ENCODE measurements around the gene MYO1C.

Gene MYO1C

GRCh38 chr17:1485423-1486376 is 6.8 kb downstream of the MYO1C start:
- Histone ChIP-seq H3F3A (ENCODE audit: insufficient read depth, low read length) (no peaks in the 10 kb centered on the region), H2AFZ (ENCODE audit: low read length) (no peak overlapping the region), H3K9me3 (ENCODE audit: low read length) (no peaks in the 10 kb centered on the region), H3K9me2 (ENCODE audit: low read depth, low read length) (no peaks in the 10 kb centered on the region), H3K9ac (ENCODE audit: low read length) (peak overlapping the region; percentile 60), H3K4me2 (ENCODE audit: low read length) (peak overlapping the region; percentile 84), H4K20me1 (ENCODE audit: insufficient read depth, low read length) (no peaks in the 10 kb centered on the region), H3K4me3 (ENCODE audit: low read depth, low read length, poor library complexity, severe bottlenecking) (peak overlapping the region; percentile 67), H3K4me1 (ENCODE audit: insufficient read depth, low read length, severe bottlenecking) (peaks cover 49% of the 10 kb centered on the region), H3K27me3 (ENCODE audit: insufficient read depth, low read length) (no peaks in the 10 kb centered on the region), H3K79me2 (ENCODE audit: insufficient read depth, low read length) (no peaks in the 10 kb centered on the region), H3K27ac (ENCODE audit: low read depth, low read length, poor library complexity, severe bottlenecking) (peak overlapping the region; percentile 95), H3K36me3 (ENCODE audit: insufficient read depth, low read length) (peaks cover 9% of the 10 kb centered on the region)
- no peak for TF ChIP-seq EZH2 (IDR thresholded peaks at IDR 0.05; ENCODE audit: borderline replicate concordance, low read length)
- TF ChIP-seq, protein P1, sequence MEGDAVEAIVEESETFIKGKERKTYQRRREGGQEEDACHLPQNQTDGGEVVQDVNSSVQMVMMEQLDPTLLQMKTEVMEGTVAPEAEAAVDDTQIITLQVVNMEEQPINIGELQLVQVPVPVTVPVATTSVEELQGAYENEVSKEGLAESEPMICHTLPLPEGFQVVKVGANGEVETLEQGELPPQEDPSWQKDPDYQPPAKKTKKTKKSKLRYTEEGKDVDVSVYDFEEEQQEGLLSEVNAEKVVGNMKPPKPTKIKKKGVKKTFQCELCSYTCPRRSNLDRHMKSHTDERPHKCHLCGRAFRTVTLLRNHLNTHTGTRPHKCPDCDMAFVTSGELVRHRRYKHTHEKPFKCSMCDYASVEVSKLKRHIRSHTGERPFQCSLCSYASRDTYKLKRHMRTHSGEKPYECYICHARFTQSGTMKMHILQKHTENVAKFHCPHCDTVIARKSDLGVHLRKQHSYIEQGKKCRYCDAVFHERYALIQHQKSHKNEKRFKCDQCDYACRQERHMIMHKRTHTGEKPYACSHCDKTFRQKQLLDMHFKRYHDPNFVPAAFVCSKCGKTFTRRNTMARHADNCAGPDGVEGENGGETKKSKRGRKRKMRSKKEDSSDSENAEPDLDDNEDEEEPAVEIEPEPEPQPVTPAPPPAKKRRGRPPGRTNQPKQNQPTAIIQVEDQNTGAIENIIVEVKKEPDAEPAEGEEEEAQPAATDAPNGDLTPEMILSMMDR (IDR thresholded peaks at IDR 0.05; ENCODE audit: low read length): no peak

- H3K36me3 ChIP-seq (ENCODE audit: insufficient read depth, low read length): peaks cover 9% of the 10 kb centered on the region
- TF ChIP-seq, protein P1 (IDR thresholded peaks at IDR 0.05; ENCODE audit: low read length): no peak
- H3K9me3 ChIP-seq (ENCODE audit: low read length): no peaks in the 10 kb centered on the region
- H3K9me2 ChIP-seq (ENCODE audit: low read depth, low read length): no peaks in the 10 kb centered on the region
- peak overlapping the region; percentile 74 for H3K4me2 ChIP-seq (ENCODE audit: low read length)
- peak overlapping the region; percentile 67 for H3K4me3 ChIP-seq (ENCODE audit: low read depth, low read length, poor library complexity, severe bottlenecking)
- no peaks in the 10 kb centered on the region for H3K79me2 ChIP-seq (ENCODE audit: insufficient read depth, low read length)
- H4K20me1 ChIP-seq (ENCODE audit: insufficient read depth, low read length): no peaks in the 10 kb centered on the region
- H3K27ac ChIP-seq (ENCODE audit: low read depth, low read length, poor library complexity, severe bottlenecking): no peak overlapping the region
- no peak overlapping the region for H2AFZ ChIP-seq (ENCODE audit: low read length)
- H3K27me3 ChIP-seq (ENCODE audit: insufficient read depth, low read length): no peaks in the 10 kb centered on the region
- H3K9ac ChIP-seq (ENCODE audit: low read length): peak overlapping the region; percentile 60; the same call in 1 of the 2 replicates
- peaks cover 40% of the 10 kb centered on the region for H3K4me1 ChIP-seq (ENCODE audit: insufficient read depth, low read length, severe bottlenecking)
- no peaks in the 10 kb centered on the region for H3F3A ChIP-seq (ENCODE audit: insufficient read depth, low read length)
Measured at GRCh38 chr17:1484676-1485422, 7.6 kb downstream of the MYO1C start.

- H3K9ac ChIP-seq (ENCODE audit: low read length): no peak overlapping the region
Measured at GRCh38 chr17:1484060-1484535, 8.4 kb downstream of the MYO1C start.

More at GRCh38 chr17:1484060-1484535, 8.4 kb downstream of the MYO1C start:
- Histone ChIP-seq H3K79me2 (ENCODE audit: insufficient read depth, low read length) (no peaks in the 10 kb centered on the region), H3K9me3 (ENCODE audit: low read length) (no peaks in the 10 kb centered on the region), H3F3A (ENCODE audit: insufficient read depth, low read length) (no peaks in the 10 kb centered on the region), H3K36me3 (ENCODE audit: insufficient read depth, low read length) (peaks cover 9% of the 10 kb centered on the region), H4K20me1 (ENCODE audit: insufficient read depth, low read length) (no peaks in the 10 kb centered on the region), H3K9me2 (ENCODE audit: low read depth, low read length) (no peaks in the 10 kb centered on the region), H3K4me3 (ENCODE audit: low read depth, low read length, poor library complexity, severe bottlenecking) (peak overlapping the region; percentile 18), H3K27ac (ENCODE audit: low read depth, low read length, poor library complexity, severe bottlenecking) (no peak overlapping the region), H3K4me1 (ENCODE audit: insufficient read depth, low read length, severe bottlenecking) (peaks cover 39% of the 10 kb centered on the region), H3K27me3 (ENCODE audit: insufficient read depth, low read length) (no peaks in the 10 kb centered on the region), H2AFZ (ENCODE audit: low read length) (no peak overlapping the region), H3K4me2 (ENCODE audit: low read length) (peak overlapping the region; percentile 16; the same call in 1 of the 2 replicates)
- TF ChIP-seq, protein P1 (IDR thresholded peaks at IDR 0.05; ENCODE audit: low read length): no peak
- TF ChIP-seq EZH2 (IDR thresholded peaks at IDR 0.05; ENCODE audit: borderline replicate concordance, low read length): no peak
